Stimulated activated CD4-positive, alpha-beta T cell treated with anti-CD3 and anti-CD28 coated beads, TNF-alpha, amount 100 ng/mL, for 4 hours (primary cell): ENCODE results near the gene DHCR7.
"Not testable (repeated sequence)": the region's sequence is repeated elsewhere in the genome, so short reads cannot be mapped to it uniquely, and the experiment has no call there.

ENCODE experiments used
- DNase-seq, 3 experiments: peaks; one replicate each; pipeline ENCODE4 v3.0.0-alpha.2; 2020; ENCODE audit warnings: low read depth in 3 of 3

Gene DHCR7

DNA sequence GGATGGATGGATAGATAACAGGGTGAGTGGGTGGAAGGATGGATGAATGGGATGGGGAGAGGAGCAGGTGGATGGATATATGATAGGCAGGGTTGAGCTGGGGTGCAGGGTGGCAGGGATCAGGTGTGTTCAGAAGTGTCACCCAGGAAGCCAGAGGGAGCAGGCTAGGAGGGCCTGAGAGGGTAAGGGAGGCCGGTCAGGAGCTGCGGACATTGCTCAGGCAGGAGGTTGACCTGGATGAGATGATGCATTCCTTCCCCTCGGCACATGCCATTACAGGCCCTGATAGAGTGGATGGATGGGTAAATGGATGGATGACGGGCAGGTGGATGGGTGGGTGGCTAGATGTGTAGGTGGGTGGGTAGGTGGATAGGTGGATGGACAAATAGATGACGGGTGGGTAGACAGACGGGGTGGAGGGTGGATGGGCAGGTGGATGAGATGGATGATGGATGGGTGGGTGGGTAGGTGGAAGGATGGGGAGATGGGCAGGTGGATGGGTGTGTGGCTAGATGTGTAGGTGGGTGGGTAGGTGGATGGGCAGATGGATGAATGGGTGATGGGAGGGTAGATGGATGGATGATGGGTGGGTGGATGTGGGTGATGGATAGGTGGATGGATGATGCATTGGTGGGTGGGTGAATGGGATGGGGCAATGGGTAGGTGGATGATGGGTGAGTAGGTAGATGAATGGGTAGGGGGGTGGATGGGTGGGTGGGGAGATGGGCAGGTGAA lies 8.0 kb downstream of the DHCR7 start:
- DNase-seq: no peak

DNA sequence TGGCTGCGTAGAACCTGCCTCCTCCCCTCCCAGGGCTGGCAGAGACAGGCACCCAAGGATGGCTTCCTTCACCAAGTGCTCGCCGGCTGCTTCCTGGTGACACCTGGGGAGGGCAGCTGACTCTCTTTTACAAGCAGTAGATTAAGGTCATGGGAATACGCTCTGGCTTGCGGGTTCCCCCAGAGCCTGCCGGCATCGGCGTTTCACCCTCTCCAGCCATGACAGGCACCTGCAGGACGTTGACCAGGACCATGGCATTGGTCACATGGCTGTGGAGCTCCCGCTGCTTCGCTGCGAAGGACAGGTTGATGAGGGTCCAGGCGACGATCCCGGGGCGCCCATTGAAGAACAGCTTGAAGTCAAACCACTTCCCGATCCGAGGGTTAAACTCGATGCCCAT lies 9.5 kb downstream of the DHCR7 start:
- no peak for DNase-seq

DNA sequence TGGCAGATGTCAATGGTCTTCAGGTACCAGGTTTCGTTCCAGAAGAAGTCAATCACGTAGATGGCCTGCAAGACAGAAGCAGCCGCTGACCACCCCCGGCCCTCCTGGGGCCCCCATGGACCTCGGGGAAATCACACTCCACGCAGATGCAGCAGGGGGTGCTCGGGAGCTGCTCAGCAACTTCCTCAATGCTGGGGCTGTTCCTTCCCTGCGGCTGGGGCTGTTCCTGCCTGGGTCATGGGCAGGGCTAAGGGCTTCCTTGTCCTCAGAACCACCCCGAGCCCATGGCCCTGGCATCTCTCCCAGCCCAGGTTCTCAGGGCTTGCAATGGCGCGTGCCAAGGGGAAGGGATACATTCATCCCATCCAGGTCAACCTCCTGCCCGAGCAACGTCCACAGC lies 10.3 kb downstream of the DHCR7 start:
- DNase-seq: no peak

DNA sequence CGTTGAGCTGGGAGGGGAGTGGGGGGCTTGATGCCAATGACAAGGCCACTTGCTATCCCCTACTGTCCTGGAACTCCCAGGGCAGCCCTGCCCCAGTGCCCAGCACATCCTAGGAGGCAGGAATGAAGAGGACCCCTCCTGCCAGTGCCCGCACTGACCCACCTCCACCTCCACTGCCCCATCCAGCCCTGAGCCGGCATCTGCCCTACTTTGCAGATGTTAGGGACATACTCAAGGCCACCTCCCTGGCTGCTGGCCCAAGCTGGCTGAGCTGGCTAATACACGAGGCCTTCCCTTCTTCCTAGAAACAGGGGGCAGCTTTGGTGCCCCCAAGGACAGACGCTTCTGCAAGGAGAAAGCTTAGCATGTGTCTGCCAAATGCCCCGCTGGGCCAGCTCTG lies 10.8 kb downstream of the DHCR7 start:
- no peak for DNase-seq

DNA sequence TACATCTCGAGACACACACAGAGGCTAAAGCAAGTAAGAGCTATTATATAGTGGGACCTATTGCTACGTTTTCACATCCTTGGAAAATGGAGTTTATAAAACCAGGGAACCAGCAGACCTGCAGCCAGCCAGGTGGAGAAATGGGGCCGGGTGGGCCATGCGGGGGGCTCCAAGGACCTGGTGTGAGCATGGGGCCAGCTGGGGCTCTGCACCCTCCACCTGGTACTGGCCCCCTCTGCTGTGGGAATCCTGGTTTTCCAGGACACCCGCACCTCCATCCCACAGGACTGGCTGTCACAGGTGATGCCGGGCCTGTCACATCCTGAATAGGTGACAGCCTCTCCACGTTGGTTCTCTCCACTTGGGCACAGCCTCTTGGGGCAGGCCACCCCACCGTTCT lies 11.3 kb downstream of the DHCR7 start:
- DNase-seq: no peak

DNA sequence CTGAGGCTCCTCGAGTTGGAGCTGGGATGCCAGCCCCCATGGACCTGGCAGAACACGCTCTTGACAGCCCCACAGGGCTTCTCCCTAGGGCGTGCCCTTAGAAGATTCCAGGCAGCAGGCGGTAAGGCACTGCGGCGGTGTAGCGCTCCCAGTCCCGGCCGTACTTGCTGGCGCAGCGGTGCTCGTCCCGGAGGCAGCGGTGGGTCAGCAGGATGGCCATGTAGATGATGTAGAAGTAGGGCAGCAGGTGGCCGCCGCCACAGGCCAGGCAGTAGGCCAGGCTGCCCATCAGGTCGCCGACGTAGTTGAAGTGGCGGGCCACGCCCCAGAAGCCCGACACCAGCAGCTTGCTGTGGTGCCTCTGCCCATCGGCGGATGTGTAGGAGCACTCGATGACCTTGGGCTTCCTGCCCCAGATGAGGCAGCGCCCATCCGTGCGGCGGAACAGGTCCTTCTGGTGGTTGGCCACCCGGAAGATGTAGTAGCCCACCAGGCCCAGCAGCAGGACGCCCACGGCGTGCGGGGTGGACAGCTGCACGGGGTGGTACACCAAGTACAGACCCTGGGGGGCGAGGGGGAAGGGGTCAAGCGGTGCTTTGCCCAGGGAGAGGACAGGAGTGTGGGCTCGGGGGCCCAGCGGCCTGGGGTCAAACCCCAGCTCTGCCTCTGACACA lies 12.8 kb downstream of the DHCR7 start:
- no peak for DNase-seq

DNA sequence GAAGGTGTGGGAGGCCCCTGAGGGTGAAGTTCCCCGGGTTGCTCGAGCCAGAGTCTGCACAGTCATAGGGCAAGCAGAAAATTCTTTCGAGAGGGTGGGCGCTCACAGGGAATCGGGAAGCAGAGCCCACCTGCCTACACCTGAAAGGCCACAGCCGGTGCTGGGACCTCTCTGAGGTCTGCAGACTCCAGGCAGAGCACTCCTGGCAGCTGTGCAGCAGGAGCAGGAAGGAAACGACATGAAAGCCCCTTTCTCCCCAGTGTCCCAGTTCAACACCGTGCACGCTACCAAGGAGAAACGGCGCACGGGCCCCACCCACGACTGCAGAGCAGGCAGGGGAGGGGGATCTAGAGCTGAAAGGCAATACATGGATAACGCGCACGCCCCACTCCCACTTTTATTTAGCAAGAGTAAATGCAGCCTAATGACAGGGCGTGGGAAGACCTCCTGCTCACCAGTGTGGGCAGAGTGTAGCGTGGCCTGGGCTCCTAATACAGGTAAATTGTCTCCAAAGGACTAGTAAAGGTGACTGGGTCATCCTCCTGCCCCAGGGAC lies 13.5 kb downstream of the DHCR7 start:
- no peak for DNase-seq

DNA sequence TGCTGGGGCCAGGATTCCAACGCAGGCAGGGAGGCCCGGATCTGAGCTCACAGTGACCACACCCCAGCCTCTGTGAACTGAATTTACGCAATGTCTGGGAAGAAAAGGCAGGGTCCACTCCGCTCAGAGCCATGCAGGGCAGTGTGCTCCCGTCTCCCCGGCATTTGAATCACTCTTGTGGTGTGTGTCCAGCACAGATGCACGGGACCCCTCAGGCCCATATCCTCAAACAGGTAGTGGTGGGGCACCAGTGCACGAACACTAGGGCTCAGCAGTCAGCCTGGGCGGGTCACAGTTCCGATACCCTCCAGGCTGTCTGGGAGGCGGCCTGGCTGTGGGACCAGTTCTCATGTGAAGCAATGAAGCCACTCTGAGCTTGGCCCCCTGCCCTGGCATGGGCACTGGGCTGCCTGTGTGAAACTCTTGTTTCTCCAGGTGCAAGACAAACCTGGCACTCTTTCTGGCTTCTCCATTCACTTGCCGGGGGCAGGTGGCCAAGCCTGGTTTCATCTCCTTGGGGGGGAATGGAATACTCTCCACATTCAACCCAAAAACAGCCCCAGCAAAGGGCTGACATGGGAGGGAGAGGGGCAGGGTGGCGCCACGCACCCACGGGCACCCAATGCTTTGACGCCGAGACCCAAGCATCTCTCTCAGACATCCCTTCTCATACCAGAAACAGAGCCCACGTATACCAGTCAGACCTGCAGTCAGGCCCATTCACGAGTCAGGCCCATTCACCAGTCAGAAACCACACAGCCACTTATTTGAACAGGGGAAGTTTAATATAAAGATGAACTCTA lies 14.3 kb downstream of the DHCR7 start:
- no peak for DNase-seq

DNA sequence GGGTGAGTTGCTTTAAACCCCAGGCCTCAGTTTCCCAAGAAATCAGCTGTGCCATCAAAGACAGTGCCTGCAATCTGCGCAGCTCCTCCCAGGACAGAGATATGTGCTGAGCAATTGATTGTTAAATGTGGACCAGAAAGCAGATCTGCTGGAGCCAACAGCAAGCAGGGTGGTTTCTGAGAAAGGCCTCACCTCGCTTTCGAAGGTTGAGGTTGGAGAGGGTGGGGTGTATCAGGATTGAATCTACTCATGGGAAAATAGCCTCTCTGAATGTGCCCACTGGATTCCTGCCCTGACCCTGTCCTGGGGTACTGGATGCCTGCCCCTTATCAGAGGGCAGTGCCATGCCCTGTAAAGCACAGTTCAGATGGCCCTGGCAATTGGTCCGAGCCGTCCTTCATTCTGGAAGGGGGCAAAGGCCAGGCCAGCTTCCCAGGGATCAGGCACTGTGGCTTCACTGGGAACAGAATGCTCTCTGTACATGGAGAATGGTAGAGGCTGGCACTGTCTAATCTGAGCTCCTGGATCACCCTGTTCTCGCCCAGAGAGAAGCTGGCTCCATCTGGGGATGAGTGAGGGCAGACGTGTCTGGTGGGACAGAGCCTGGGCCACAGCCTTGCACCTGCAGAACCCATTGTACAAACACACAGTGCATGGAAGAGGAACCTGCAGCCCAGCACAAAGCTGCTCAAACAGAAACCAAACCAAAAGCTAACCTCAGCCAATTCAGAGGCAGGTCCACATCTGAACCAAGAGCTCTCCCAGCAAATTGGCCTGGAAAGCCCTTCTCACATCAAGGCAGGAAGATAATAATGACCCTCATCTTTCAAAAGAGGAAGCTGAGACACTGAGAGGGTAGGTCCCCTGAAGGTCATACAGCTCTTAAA lies 15.2 kb downstream of the DHCR7 start:
- no peak for DNase-seq

DNA sequence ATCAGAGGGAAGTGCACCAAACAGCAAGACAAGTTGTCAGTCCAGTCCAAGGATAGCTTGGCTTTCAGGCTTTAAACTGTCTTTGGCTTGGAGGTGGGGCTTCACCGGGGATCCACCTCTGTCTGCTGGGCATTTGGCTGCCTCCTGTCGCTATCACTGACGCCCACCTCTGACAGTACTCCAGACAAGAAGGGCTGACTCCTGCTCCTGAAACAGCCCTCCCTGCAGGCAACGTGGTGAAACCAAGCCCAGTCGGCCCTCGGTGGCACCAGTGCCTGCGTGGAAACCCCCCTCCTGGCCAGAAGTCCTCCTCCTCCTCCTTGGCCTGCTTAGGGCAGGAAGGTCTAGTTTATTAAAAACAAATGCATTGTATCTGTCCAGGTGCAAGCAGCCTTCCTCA lies 16.9 kb downstream of the DHCR7 start:
- no peak for DNase-seq

DNA sequence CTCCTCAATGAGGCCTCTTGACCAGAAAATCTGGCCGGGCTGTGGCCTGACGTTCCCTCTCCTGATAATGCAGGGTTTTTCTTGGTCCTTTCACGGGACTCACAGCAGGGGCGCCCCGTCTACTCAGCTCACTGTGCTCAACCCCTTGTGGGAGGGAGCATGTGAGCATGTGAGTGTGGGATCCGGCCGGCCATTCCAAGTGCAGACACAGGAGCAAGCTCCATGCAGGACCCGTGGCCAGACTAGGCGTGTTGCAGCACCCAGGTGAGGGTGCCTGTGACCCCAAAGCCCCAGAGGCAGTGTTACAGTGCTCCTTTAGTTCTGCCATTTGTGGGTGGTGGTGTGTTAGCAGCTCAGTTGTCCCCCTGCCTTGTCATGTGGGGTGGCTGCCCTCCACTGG lies 18.0 kb downstream of the DHCR7 start:
- DNase-seq: no peak

DNA sequence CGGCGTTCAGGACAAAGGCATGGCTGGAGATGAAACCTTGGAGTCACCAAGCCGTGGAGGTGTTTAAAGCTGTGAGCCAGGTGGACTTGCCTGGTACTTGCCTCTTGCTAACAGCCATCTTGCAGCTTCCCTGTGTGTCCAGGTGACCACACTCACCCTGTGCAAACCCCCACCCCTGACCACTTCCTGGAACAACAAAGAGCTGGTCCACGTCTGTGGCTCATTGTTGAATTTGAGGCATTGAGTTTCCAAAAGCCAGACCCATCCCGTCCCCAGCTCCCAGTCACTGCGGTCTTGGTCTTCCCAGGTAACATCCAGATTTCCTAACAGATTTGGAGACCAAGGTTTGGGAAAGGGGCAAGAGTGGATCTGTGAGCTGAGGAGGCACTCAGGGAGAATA lies 18.5 kb downstream of the DHCR7 start:
- no peak for DNase-seq

DNA sequence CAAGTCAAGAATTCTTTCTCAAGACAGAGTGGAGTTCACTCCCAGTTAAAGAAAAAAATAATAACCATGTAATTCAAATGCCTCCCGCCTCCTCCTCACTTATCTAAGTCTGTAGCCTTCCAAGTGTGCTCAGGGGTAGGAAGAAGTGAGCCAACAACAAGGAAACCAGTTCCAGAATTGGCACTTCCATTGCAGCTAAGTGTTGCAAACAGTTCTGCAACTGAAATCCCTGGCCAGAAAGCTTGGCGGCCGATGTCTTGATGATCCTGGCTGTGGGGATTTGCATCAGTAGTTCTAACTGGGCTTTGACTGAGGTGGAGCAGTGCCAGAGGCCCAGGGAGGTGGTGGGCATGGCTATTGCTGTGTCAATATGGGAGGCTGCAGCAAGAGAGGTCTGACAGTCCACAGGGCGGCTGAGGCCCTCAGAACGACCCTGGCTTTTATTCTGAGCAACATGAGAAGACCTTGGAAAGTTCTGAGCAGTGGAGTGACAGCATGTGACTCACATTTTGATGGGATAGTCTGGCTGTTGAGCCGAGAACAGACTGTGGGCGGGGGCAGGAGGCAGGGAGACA lies 19.2 kb downstream of the DHCR7 start:
- DNase-seq: no peak

DNA sequence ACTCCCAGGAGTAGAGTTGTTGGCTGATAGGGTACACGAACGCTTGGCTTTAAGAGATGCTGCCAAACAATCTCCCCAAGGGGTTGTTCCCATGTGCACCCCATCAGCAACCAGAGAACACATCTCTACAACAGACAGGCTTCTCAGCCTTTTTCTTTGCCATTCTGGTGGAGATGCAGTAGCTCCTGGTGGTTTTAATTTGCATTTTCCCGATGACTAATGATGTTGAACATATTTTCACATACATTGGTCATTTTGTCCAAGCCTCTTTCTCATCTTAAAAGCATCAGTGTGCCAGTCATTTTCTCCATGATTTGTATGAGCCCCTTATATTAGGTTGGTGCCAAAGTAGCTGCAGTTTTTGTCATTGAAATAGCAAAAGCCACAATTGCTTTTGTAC lies 21.8 kb downstream of the DHCR7 start:
- no peak for DNase-seq

DNA sequence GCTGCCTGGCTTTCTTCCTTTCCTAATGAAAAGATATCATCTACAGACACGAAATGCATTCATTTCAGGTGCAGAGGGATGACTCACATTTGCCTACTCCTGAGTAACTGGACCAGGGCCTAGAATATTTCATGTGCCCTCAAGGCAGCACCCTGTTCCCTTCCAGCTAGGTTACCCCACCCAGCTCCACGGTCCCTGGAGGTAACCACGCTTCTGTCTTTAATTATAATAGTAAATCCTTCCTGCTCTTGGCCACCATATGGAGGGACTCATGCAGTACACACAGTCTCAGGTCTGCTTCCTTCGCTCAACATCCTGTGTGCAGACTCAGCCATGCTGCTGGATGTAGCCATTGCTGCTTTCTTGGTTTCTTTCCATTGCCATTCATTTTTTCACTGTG lies 22.3 kb downstream of the DHCR7 start:
- DNase-seq: no peak

DNA sequence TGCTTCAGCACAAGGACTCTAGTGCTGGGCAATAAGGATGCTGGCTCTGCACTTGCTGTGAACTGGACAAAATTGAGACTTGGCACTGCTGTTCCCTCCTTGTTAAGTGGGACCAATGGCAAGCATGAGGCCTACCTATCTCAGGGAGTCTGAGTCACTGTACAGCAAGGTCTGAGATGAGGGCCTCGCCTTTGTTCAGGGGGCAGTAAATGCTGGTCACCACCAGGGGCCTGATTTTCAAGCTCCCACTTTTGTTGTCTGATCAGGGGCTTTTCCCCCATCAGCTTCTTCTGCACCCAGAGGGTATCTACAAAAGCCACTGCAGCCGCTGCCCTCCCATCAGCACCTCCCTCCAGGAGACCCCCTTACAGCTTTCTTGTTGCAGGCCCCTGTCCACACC lies 22.8 kb downstream of the DHCR7 start:
- DNase-seq: no peak

DNA sequence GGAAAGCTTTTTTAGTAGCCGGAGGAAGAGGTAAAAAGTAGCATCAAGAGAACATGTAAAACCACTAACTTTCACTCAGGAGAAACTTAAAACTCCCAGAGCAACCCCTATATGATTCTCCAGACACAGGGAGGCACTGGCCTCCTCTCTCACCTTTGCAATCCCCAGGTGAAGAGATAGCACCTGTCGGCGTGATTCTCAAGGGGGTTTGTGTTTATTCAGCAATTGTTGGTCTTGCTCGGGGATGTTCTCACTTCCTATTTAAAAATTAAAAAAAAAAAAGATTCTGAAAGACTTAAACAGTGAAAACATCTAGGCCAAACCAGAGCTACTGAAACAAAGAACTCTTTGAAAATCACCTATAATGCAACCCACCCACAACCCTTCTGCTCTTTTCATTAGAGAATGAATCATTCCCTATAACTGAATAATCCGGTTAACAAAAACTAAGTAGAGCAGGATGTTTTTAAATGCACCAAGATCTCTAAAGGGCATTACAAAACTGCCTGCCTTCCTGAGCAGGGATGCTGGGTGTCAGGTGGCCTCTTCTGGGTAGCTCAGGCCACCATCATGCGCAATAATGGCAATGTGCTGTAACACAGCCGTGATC lies 24.9 kb downstream of the DHCR7 start:
- no peak for DNase-seq

DNA sequence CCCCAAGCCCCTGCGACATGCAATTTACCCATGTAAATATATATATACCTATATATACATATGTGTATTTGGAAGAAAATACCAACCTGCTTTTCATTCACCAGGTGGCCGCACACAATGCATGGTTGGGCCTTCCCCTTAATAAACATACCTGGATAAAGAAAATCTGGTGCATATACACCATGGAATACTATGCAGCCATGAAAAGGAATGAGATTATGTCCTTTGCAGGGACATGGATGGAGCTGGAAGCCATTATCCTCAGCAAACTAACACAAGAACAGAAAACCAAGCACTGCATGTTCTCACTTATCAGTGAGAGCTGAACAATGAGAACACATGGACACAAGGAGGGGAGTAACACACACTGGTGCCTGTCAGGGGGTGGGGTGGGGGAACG lies 25.9 kb downstream of the DHCR7 start:
- DNase-seq: not testable (repeated sequence)

DNA sequence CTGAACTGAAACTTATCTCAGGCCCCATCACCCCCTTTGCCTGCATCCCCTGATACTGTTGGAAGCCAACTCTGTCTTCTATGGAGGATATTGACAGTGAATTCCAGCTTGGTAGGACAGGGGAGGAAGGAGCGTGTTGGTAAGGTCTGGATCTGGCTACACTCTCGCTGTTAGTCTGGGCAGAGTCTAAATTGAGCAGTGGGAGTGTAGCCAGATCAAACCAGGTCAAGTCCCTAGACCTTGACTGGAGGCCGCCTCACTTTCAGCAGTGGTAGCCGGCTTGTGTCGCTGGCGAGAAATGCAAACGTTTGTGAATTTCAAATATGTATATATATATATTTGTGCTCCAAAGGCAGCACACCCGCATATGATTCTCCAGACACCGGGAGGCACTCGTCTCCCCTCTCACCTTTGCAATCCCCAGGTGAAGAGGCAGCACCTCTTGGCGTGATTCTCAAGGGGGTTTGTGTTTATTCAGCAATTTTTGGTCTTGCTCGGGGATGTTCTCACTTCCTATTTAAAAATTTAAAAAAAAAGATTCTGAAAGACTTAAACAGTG lies 26.7 kb downstream of the DHCR7 start:
- DNase-seq: no peak

DNA sequence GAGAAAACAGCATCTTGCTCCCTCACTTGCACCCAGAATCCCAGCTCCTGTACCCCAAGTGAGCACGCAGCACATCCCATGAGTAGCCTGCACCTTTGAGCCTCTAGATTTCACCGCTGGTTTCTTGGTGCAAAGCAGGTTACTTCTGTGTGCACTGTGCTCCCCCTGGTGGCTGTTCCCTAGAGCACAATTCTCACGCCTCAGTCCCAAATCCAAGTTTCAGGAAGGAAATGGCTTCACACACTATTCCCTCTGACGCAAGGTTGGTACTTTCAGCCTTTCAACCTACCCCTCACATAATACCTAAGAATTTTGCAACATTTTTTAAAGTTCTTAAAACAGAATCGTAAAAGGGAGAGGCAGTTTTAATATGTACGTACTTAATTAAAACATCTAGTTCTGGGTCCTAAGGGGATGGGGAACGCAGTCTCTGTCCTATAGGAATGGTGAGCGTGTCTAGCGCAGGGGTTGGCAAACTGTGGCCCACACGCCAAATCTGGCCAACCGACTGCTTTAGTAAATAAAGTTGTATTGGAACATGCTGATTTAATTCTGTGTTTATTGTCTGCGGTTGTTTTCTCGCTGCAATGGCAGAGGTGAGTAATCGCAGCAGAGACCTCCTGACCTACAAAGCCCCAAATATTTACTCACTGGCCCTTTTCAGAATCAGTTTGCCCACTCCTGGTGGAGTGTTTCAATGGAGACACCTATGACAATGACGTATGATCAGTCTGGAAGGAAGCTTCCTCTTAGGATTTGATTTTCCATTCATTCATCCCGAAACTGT lies 27.5 kb downstream of the DHCR7 start:
- no peak for DNase-seq
